ENCODE measurements around the gene SPEG.
A peak's percentile ranks its signal among the peaks of the same experiment; 100 is the strongest.

Gene SPEG

GRCh38 chr2:219520079-219520478 is 85.4 kb downstream of the SPEG start:
- Histone ChIP-seq H3K27ac (ENCODE audit: low read depth, low read length) (no peak overlapping the region), H3K9me2 (replicated peaks; ENCODE audit: control insufficient read depth, low read length) (no peaks in the 10 kb centered on the region), H3F3A (ENCODE audit: control insufficient read depth, insufficient read depth) (no peaks in the 10 kb centered on the region), H3K4me2 (ENCODE audit: low read length) (no peak overlapping the region), H4K20me1 (ENCODE audit: control insufficient read depth, insufficient read depth, low read depth, low read length) (no peaks in the 10 kb centered on the region), H3K4me3 (ENCODE audit: low read length) (no peak overlapping the region), H3K27me3 (ENCODE audit: control insufficient read depth, low read length) (peaks cover 73% of the 10 kb centered on the region), H3K79me2 (ENCODE audit: control insufficient read depth, low read length) (no peaks in the 10 kb centered on the region), H3K4me1 (ENCODE audit: control insufficient read depth, low read length) (no peaks in the 10 kb centered on the region), H3K9me3 (ENCODE audit: control insufficient read depth, insufficient read depth, low read length) (no peaks in the 10 kb centered on the region), H3K36me3 (ENCODE audit: control insufficient read depth, low read length) (no peaks in the 10 kb centered on the region)
- TF ChIP-seq EZH2phosphoT487 (IDR thresholded peaks at IDR 0.05; ENCODE audit: borderline replicate concordance, low read length) = no peak
- TF ChIP-seq CTCF (IDR thresholded peaks at IDR 0.05; ENCODE audit: low read depth, low read length, poor library complexity, severe bottlenecking) = no peak

GRCh38 chr2:219521066-219521880 is 86.6 kb downstream of the SPEG start:
- H3K4me2 ChIP-seq (ENCODE audit: low read length) = no peak overlapping the region
- no peak overlapping the region for H3K27ac ChIP-seq (ENCODE audit: low read depth, low read length)
- H3K27me3 ChIP-seq (ENCODE audit: control insufficient read depth, low read length) = peaks cover 73% of the 10 kb centered on the region
- H3K9me3 ChIP-seq (ENCODE audit: control insufficient read depth, insufficient read depth, low read length) = no peaks in the 10 kb centered on the region
- TF ChIP-seq EZH2phosphoT487 (IDR thresholded peaks at IDR 0.05; ENCODE audit: borderline replicate concordance, low read length) = no peak
- TF ChIP-seq CTCF (IDR thresholded peaks at IDR 0.05; ENCODE audit: low read depth, low read length, poor library complexity, severe bottlenecking) = peak; percentile 63
- no peaks in the 10 kb centered on the region for H3K4me1 ChIP-seq (ENCODE audit: control insufficient read depth, low read length)
- no peaks in the 10 kb centered on the region for H3F3A ChIP-seq (ENCODE audit: control insufficient read depth, insufficient read depth)
- H3K36me3 ChIP-seq (ENCODE audit: control insufficient read depth, low read length) = no peaks in the 10 kb centered on the region
- H3K4me3 ChIP-seq (ENCODE audit: low read length) = no peak overlapping the region
- H3K9me2 ChIP-seq (replicated peaks; ENCODE audit: control insufficient read depth, low read length) = no peaks in the 10 kb centered on the region
- no peaks in the 10 kb centered on the region for H4K20me1 ChIP-seq (ENCODE audit: control insufficient read depth, insufficient read depth, low read depth, low read length)
- H3K79me2 ChIP-seq (ENCODE audit: control insufficient read depth, low read length) = no peaks in the 10 kb centered on the region

GRCh38 chr2:219522111-219523030 is 87.7 kb downstream of the SPEG start:
- no peaks in the 10 kb centered on the region for H3K9me3 ChIP-seq (ENCODE audit: control insufficient read depth, insufficient read depth, low read length)
- no peaks in the 10 kb centered on the region for H3K79me2 ChIP-seq (ENCODE audit: control insufficient read depth, low read length)
- no peaks in the 10 kb centered on the region for H3K4me1 ChIP-seq (ENCODE audit: control insufficient read depth, low read length)
- H3K27me3 ChIP-seq (ENCODE audit: control insufficient read depth, low read length) = peaks cover 73% of the 10 kb centered on the region
- H3K4me2 ChIP-seq (ENCODE audit: low read length) = no peak overlapping the region
- H3K36me3 ChIP-seq (ENCODE audit: control insufficient read depth, low read length) = no peaks in the 10 kb centered on the region
- TF ChIP-seq CTCF (IDR thresholded peaks at IDR 0.05; ENCODE audit: low read depth, low read length, poor library complexity, severe bottlenecking) (no peak), EZH2phosphoT487 (IDR thresholded peaks at IDR 0.05; ENCODE audit: borderline replicate concordance, low read length) (no peak)
- no peak overlapping the region for H3K27ac ChIP-seq (ENCODE audit: low read depth, low read length)
- H4K20me1 ChIP-seq (ENCODE audit: control insufficient read depth, insufficient read depth, low read depth, low read length) = no peaks in the 10 kb centered on the region
- no peak overlapping the region for H3K4me3 ChIP-seq (ENCODE audit: low read length)
- no peaks in the 10 kb centered on the region for H3K9me2 ChIP-seq (replicated peaks; ENCODE audit: control insufficient read depth, low read length)
- no peaks in the 10 kb centered on the region for H3F3A ChIP-seq (ENCODE audit: control insufficient read depth, insufficient read depth)

Data from DOHH2 (cell line).